COLO829 (cell line): ENCODE data around the gene STAT1.

Source experiments
- DNase-seq: peaks from one replicate; pipeline ENCODE4 v3.0.0; 2012; ENCODE audit warnings: low spot score

Gene STAT1

DNA sequence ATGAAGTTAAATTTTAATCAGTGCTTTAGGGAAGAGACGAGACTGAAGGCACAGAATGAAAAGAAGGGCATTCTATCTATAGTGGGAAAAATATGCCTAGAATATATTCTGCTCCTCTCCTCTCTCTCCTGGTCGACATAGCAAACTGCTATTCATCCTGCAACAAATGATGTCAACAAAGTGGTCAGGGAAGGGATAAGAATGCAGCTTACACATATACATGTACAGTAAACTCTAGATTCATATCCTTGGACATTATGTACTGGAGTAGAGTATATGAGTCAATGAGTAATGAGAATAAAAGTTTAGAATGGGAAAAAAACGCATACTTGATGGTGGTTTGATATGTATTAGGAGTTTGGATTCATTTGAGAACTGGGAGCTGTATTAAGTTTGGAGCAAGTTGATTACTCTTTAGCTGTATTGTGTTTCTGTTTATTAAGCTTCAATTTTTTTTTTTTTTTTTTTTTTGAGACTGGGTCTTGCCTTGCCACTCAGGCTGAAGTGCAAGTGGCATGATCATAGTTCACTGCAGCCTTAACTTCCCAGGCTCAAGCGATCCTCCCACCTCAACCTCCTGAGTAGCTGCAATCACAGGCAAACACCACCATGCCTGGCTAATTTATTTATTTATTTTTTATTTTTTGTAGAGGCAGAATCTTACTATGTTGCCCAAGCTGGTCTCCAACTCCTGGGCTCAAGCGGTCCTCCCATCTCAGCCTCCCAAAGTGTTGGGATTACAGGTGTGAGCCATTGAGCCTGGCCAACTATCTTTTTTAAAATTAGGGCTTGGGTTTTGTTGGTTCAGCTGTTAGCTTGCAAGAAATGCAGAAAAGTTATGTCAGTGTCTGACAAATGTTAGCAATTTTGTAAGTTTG is 53.8 kb downstream of the STAT1 start:
- no peak for DNase-seq

DNA sequence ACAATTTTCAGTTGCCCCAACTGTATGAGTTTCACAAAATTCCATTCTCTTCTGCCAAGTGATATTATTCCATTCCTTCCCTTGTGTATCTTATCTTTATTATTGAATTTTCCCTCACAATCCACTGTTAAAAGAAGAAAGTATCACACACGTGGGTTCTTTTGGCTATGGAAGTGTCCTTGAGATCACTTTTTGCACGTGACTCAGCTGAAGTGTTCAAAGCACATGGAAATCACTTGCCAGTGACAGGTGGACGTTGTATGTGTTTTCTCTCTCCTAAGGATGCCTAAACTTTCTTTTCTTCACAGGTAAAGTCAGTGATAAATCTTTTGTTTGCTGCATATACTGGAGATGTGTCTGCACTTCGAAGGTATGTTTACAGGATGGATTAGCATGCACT is 60.7 kb downstream of the STAT1 start:
- no peak for DNase-seq

GRCh38 chr2:190950566-190950991 is 63.4 kb downstream of the STAT1 start:
- no peak for DNase-seq

- no peak for DNase-seq
Measured at GRCh38 chr2:190948671-190949070, 65.3 kb downstream of the STAT1 start.

DNA sequence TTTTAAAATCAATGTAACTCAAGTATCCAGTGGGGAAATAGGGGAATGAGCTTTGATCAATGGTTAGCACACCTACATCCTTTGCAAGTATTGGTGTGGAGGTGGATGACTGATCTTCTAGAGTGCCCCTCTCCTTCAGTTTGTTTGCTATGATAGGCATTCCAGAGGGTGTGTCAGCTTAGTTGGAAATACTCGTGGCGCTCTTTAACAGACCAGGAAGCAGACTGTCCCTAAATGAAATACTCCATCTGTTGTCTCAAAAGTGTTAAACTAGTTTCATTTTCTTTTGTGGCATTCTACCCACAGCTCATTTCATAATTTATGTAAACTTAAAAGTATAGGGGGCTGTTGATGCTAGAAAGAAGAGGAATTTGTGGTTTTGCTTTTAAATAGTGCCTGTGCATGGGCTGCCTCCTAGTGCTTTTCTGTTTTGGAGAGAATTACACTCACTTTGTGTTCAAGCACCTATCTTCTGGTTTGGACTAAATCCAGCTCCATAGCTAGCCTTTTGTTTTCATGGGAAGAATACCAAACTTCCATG is 66.2 kb downstream of the STAT1 start:
- no peak for DNase-seq

GRCh38 chr2:190947141-190947540 is 66.8 kb downstream of the STAT1 start:
- DNase-seq = no peak

DNA sequence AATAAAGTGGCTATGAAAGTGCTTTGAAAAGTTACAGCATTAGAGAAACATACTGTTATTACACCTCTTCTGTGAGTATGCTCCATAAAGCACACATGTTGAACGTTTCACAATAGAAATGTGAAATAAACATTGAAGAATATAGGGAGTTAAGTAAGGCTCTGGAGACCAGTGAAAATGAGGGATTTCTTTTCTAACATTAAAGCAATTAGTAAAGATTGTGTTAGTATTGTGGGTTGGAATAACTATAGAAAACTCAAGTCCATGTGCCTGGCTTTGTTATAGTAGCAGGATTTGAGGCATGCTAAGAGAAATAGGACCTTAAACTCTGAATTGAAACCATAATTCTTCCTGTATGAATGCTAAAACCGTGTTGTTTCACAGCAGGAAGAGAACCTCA is 70.3 kb downstream of the STAT1 start:
- no peak for DNase-seq

GRCh38 chr2:190942697-190943096 is 71.3 kb downstream of the STAT1 start:
- no peak for DNase-seq

GRCh38 chr2:190941571-190941970 is 72.4 kb downstream of the STAT1 start:
- no peak for DNase-seq

- no peak for DNase-seq
Measured at GRCh38 chr2:190940454-190940853, 73.5 kb downstream of the STAT1 start.

- no peak for DNase-seq
Measured at GRCh38 chr2:190938771-190939335, 75.1 kb downstream of the STAT1 start.

DNA sequence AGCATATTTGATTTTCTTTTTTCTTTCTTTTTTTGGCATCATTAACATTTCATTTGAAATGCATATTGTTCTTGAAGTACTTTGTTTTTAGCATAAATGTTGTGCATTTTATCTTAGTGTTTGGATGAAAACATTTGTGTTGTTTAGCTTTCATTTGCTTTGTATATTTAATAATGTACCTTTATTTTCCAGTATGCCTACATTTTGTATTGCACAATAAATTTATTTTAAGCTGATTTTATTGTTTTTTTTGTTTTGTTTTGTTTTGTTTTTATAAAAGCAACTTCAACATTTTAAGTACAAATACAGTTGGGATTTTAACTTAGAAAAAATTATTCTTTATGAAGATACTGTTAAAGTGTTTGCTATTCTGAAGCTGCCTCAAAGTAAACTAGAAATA is 78.9 kb downstream of the STAT1 start:
- no peak for DNase-seq

GRCh38 chr2:190933361-190933760 is 80.6 kb downstream of the STAT1 start:
- DNase-seq = no peak

GRCh38 chr2:190932514-190932913 is 81.5 kb downstream of the STAT1 start:
- no peak for DNase-seq

- no peak for DNase-seq
Measured at GRCh38 chr2:190930411-190930810, 83.6 kb downstream of the STAT1 start.

- no peak for DNase-seq
Measured at GRCh38 chr2:190929919-190930318, 84.1 kb downstream of the STAT1 start.

DNA sequence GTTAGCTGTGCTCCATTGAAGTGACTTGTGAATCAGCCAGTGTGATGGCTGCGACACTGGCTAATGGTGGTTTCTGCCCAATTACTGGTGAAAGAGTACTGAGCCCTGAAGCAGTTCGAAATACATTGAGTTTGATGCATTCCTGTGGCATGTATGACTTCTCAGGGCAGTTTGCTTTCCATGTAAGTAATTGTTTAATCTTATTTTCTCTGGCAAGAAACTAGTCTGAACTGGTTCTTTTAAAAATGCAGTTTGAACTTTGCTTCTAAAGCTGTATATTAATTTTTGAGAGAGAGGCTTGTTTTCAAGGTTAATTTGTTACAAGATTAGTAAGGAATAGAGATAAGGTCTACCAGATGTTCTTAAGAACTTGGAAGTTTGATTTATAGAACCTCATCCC is 86.7 kb downstream of the STAT1 start:
- no peak for DNase-seq

DNA sequence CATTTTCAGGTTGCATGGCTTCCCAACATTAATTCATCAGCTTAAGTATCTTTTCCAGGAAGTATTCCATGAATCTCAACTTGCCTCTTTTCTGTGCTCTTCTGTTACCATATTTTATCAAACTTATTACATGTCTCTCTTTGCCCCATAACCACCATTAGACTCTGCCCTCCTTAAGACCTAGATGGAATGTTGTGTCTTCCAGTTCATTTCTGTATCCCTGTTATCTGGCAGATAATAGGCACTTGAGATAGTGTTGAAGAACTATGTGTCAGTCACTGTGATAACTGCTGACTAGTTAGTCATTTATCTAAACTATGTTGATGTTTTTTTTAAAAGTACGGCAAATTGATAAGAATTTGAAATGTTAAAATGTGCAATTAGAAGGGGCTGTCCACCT is 91.6 kb downstream of the STAT1 start:
- no peak for DNase-seq

DNA sequence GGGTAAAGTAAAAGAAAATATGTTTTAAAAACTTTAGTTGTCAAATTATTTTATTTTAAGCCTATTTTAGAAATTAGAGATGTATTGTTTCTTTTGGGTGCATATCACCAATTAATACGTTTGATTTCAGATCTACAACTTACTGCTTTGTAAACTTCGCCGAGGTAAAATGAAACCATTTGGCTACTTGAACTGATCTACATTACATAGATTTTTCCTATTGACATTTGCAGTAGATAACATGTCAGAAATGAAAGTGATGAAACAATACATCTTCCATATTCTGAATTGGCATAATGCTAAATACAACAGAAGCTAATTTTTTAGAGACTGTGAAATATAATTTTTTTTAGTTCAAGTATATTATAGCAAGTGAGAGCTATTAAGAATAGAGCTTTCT is 93.9 kb downstream of the STAT1 start:
- no peak for DNase-seq
